Testis (tissue), 3 donors: ENCODE data around the gene TMEM61. TPM values are rescaled to one million over a fixed set of nuclear protein-coding genes. Genes with fewer than 3 reads are reported as not detected.

Experiments used
- DNase-seq: peaks from one replicate; pipeline ENCODE4 v3.0.0-alpha.2; 2019
- H3K27ac ChIP-seq, 2 donors: fragments of 200-600 bp; sonication (generic); one replicate each; pipeline ENCODE4 v1.5.1; 2019
- H3K27me3 ChIP-seq: fragments of 200-600 bp; sonication (generic); one replicate; pipeline ENCODE4 v1.5.1; 2019
- H3K36me3 ChIP-seq: fragments of 200-600 bp; sonication (generic); one replicate; pipeline ENCODE4 v1.5.1; 2017; ENCODE audit warnings: low read depth; ENCODE audit errors: missing control alignments
- H3K4me1 ChIP-seq: fragments of 200-600 bp; sonication (generic); one replicate; pipeline ENCODE4 v1.5.1; 2019
- H3K4me3 ChIP-seq, 2 donors: fragments of 200-600 bp; sonication (generic); one replicate each; pipeline ENCODE4 v1.5.1; 2017 to 2019
- H3K9me3 ChIP-seq: fragments of 200-600 bp; sonication (generic); one replicate; pipeline ENCODE4 v1.5.1; 2017
- CTCF ChIP-seq, 3 experiments: fragments of 450-650 bp in 2 of 3; fragments of 200-600 bp in 1 of 3; sonication (generic) in 1 of 3; IDR thresholded peaks; one replicate each; pipeline ENCODE4 v1.5.1; 2016 to 2019; ENCODE audit warnings: antibody characterized with exemption in 3 of 3, mild to moderate bottlenecking in 2 of 3, moderate library complexity in 1 of 3
- POLR2A ChIP-seq: fragments of 450-650 bp; IDR thresholded peaks from one replicate; pipeline ENCODE4 v1.6.1; 2017; ENCODE audit warnings: antibody characterized with exemption, mild to moderate bottlenecking, moderate library complexity
- WGBS, 2 donors: methylation state at CpG; one replicate each; pipeline ENCODE4 v1.1.5; 2018; 5-methylcytosine and 5-hydroxymethylcytosine counted together
- intact Hi-C: fragments of 100-400 bp; cut with DNase I; formaldehyde crosslinking; loops from one replicate; pipeline ENCODE4 v1.15.1; 2023; ENCODE audit warnings: low total_unique reads
- polyA plus RNA-seq: library from polyadenylated mRNA; stranded (reverse); fragments of 350-450 nt; fragmentation: Illumina TruSeq; extraction: RNeasy Lipid Tissue Mini Kit (QIAGEN cat#74804); gene quantifications from one replicate; pipeline ENCODE4 v1.2.3, GENCODE V29; 2014; ENCODE audit warnings: low read depth, low replicate concordance; ENCODE audit not compliant: insufficient read depth
- total RNA-seq, 2 donors: library from RNA; depleted of rRNA; stranded (reverse); fragments of >200 nt; gene quantifications; one replicate each; pipeline ENCODE4 v1.2.3, GENCODE V29; 2016

The TMEM61 gene
- total and polyA plus RNA-seq, 3 donors from 2014 or later: 0.31 to 1.4 (median 1.1) TPM

- 77 to 79% methylated on average over 6 of the region's 6 CpGs for WGBS, 2 donors
- Histone ChIP-seq H3K36me3 (no peaks in the 10 kb centered on the region), H3K27me3 (no peaks in the 10 kb centered on the region), H3K4me1 (no peaks in the 10 kb centered on the region), H3K27ac (no peak overlapping the region), H3K4me3 (no peak overlapping the region), H3K9me3 (no peaks in the 10 kb centered on the region)
- TF ChIP-seq CTCF (IDR thresholded peaks at IDR 0.05): peak in 1 of 3 experiments; percentile 29
- TF ChIP-seq POLR2A: no peak
- intact Hi-C loops: loop anchor here (5.0 kb wide), 1 partner anchor 52 kb away; the partner anchor contains the start of gene BSND
- DNase-seq: no peak
Observed at GRCh38 chr1:54945393-54945936, 35.0 kb upstream of the TMEM61 start.

- 87 to 93% methylated on average over 2 to 5 of the region's 5 CpGs for WGBS, 2 donors
- TF ChIP-seq CTCF (IDR thresholded peaks at IDR 0.05): no peak
- no peak for TF ChIP-seq POLR2A
- Histone ChIP-seq H3K27me3 (no peaks in the 10 kb centered on the region), H3K4me1 (peaks cover 3% of the 10 kb centered on the region), H3K27ac (no peak overlapping the region), H3K36me3 (no peaks in the 10 kb centered on the region), H3K9me3 (no peaks in the 10 kb centered on the region), H3K4me3 (no peak overlapping the region)
- intact Hi-C loops: loop anchor here (5.0 kb wide), 1 partner anchor 50 kb away; the partner anchor contains the start of gene BSND
- DNase-seq: no peak
Observed at GRCh38 chr1:54947540-54947939, 32.9 kb upstream of the TMEM61 start.

- no peak overlapping the region for H3K27ac ChIP-seq
- H3K4me1 ChIP-seq: peaks cover 3% of the 10 kb centered on the region
- H3K27me3 ChIP-seq: no peaks in the 10 kb centered on the region
- H3K9me3 ChIP-seq: no peaks in the 10 kb centered on the region
- H3K36me3 ChIP-seq: no peaks in the 10 kb centered on the region
- TF ChIP-seq CTCF (IDR thresholded peaks at IDR 0.05): no peak
- TF ChIP-seq POLR2A: no peak
- no peak for DNase-seq
- intact Hi-C loops: loop anchor here (5.0 kb wide), 1 partner anchor 48 kb away; the partner anchor contains the start of gene BSND
- H3K4me3 ChIP-seq: no peak overlapping the region
- 87 to 94% methylated on average over 4 of the region's 4 CpGs for WGBS, 2 donors
Observed at GRCh38 chr1:54949053-54949452, 31.4 kb upstream of the TMEM61 start.

GRCh38 chr1:54950006-54950368, 30.4 kb upstream of the TMEM61 start:
- no peak for DNase-seq
- Histone ChIP-seq H3K36me3 (no peaks in the 10 kb centered on the region), H3K27ac (no peak overlapping the region), H3K9me3 (no peaks in the 10 kb centered on the region), H3K27me3 (no peaks in the 10 kb centered on the region), H3K4me1 (peaks cover 3% of the 10 kb centered on the region), H3K4me3 (peak overlapping the region in 1 of 2 donors; percentile 15)
- 46 to 50% methylated on average over 6 of the region's 6 CpGs for WGBS, 2 donors
- intact Hi-C loops: no loop called here
- no peak for TF ChIP-seq CTCF (IDR thresholded peaks at IDR 0.05)
- TF ChIP-seq POLR2A: no peak
